Sciatic nerve (tissue), 2 donors: Measurements from ENCODE around the gene TPRA1. TPM values are rescaled to one million over a fixed set of nuclear protein-coding genes. Genes with fewer than 3 reads are reported as not detected.
A peak's percentile ranks its signal among the peaks of the same experiment; 100 is the strongest.

Experiments used
- ATAC-seq: fragments of 200-7000 bp; cut with Tn5 transposase; one replicate; pipeline ENCODE4 v1.9.1; 2020; ENCODE audit warnings: mild to moderate bottlenecking, moderate library complexity
- DNase-seq: peaks from one replicate; pipeline ENCODE4 v3.0.0-alpha.2; 2020; ENCODE audit warnings: low spot score
- intact Hi-C: fragments of 100-400 bp; cut with DNase I; formaldehyde crosslinking; loops from one replicate; pipeline ENCODE4 v1.14.2; 2022
- total RNA-seq: library from RNA; stranded (reverse); fragmentation: NEBNext Ultra II Directional; extraction: Animal tissue kit (Norgen Biotek cat#: 25700); gene quantifications from one replicate; pipeline ENCODE4 v1.2.1, GENCODE V29; 2021
- donor health status: DM: no; HTN: no; CAD: no.
- donor health status: DM: no; HTN: no; CAD: no.

The TPRA1 gene
- total RNA-seq, 1 donor from 2014 or later = 31.3 TPM

DNA sequence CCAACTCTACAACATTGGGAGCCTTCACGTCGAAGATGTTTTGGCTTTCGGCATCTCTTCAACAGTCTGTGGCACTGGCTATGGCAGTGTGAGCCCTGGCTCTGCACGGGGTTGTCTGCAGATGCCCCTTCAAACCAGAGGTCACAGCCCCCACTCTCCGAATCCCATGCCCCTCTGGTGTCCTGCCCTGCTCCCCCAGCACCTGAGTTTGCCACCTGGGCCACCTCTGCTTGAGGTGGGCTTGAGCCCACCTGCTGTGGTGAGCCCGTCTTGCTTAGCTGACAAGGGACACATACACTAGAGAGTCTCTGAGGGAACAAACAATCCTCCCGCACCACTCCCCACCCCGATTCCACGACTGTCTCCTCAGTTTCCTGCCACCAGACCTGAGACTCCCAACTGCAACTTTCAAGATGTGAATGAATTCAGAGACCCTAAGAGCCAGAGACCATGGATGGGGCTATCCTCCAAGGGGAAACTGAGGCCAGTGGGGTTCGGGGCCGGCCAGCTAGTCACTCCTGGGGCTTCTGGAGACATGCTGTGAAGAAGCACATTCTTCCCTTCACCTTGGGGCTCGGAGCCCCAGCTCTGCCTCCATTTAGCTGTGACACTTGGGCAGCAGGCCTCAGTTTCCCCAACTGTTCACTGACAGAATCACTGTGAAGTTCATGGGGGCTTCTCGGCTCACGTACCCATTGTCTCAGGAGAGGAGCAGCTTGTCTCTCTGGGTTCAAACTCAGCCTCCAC lies 44.6 kb downstream of the TPRA1 start:
- ATAC-seq (no peak), DNase-seq (no peak)
- intact Hi-C loops = loop anchor here (10.0 kb wide), 1 partner anchor 861 kb away; no protein-coding TSS in a partner anchor

- ATAC-seq (no peak), DNase-seq (no peak)
- intact Hi-C loops = loop anchor here (10.0 kb wide), 1 partner anchor 860 kb away; no protein-coding TSS in a partner anchor
Observed at GRCh38 chr3:127545216-127545615, 45.3 kb downstream of the TPRA1 start.

GRCh38 chr3:127544803-127545201 lies 45.7 kb downstream of the TPRA1 start:
- ATAC-seq (no peak), DNase-seq (no peak)
- intact Hi-C loops = loop anchor here (10.0 kb wide), 1 partner anchor 860 kb away; no protein-coding TSS in a partner anchor

DNA sequence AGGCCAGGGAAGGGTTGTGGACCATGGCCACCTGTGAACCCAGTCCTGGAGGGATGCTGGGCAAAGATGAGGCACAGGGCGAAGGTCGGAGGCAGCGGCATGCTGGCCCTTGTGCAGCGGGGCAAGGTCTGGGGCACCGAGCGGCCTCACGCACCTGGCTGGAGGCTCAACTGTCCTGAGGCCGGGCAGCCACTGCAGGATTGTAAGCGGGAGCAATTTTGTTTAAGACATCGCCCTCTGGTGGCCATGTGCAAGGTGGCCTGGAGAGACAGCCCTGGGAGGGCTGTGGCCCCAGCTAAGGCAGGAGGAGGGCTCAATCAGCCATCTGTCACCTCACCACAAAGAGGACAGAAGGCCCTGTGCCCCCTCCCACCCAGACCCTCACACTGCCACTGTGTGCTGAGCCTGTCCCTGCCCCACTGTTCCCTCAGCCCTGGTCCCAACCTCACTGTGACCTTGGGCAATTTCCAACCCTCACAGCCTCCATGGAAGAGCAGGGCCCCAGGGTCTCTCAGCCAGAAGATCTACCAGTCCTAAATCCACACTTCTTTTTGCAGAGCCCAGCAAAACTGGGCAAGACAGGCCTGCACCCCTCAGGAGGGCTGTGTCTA lies 46.2 kb downstream of the TPRA1 start:
- DNase-seq = peak; percentile 88
- intact Hi-C loops = loop anchor here (10.0 kb wide), 1 partner anchor 859 kb away; no protein-coding TSS in a partner anchor
- peak; percentile 56 for ATAC-seq

DNA sequence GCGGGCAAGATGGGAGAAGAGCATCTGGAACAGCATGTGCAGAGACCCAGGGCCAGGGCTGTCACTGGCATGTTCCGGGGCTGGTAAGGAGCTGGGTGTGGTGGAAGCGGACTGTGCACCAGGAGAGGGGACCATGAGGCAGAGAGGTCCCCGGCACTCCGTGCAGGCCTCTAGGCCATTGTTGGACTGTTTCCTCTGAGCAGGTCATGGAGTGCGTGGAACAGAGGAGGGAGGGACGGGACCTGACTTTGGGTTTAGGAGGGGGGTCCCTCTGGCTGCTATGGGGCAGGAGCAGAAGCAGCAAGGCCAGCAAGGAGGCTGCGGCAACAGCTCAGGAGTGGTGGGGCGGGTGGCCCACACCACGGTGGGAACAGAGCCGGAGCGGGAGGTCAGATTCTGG lies 47.1 kb downstream of the TPRA1 start:
- no peak for DNase-seq

DNA sequence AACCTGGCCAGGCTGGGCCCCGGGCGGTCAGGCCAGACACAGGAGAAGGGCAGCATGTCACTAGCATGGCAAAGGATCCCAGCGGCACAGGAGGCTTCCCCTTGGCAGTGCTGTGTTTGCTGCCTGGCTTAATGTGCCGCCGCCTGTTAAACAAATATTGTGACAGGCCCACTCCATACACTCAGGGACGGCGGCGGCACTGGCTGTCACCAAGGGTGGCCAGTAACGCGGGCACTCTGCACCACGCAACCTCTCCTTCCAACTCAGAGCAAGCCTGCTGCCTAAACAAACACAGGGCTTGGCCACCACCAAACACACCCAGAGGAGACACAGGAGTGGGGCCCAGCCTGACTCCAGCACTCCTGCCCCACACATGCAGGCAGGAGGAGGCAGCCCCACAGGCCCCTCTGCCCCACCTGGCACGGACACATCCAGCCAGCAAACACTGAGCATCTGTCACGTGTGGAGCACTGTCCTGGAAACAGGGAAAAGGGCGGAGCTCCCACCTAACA lies 48.0 kb downstream of the TPRA1 start:
- intact Hi-C loops = loop anchor here (10.0 kb wide), 1 partner anchor 858 kb away; no protein-coding TSS in a partner anchor

More for the DNA sequence above, 47.1 kb downstream of the TPRA1 start:
- intact Hi-C loops = loop anchor here (10.0 kb wide), 1 partner anchor 859 kb away; no protein-coding TSS in a partner anchor
- no peak for ATAC-seq

GRCh38 chr3:127541320-127541719 lies 49.2 kb downstream of the TPRA1 start:
- no peak for DNase-seq
- no peak for ATAC-seq
- intact Hi-C loops = loop anchor here (10.0 kb wide), 1 partner anchor 857 kb away; no protein-coding TSS in a partner anchor

More for the DNA sequence above, 48.0 kb downstream of the TPRA1 start:
- ATAC-seq (no peak), DNase-seq (no peak)

GRCh38 chr3:127539366-127540060 lies 51.0 kb downstream of the TPRA1 start:
- DNase-seq (no peak), ATAC-seq (no peak)
- intact Hi-C loops = loop anchor here (10.0 kb wide), 1 partner anchor 855 kb away; no protein-coding TSS in a partner anchor

- intact Hi-C loops = no loop called here
- ATAC-seq = no peak
- DNase-seq = no peak
Observed at GRCh38 chr3:127538569-127538968, 52.0 kb downstream of the TPRA1 start.

DNA sequence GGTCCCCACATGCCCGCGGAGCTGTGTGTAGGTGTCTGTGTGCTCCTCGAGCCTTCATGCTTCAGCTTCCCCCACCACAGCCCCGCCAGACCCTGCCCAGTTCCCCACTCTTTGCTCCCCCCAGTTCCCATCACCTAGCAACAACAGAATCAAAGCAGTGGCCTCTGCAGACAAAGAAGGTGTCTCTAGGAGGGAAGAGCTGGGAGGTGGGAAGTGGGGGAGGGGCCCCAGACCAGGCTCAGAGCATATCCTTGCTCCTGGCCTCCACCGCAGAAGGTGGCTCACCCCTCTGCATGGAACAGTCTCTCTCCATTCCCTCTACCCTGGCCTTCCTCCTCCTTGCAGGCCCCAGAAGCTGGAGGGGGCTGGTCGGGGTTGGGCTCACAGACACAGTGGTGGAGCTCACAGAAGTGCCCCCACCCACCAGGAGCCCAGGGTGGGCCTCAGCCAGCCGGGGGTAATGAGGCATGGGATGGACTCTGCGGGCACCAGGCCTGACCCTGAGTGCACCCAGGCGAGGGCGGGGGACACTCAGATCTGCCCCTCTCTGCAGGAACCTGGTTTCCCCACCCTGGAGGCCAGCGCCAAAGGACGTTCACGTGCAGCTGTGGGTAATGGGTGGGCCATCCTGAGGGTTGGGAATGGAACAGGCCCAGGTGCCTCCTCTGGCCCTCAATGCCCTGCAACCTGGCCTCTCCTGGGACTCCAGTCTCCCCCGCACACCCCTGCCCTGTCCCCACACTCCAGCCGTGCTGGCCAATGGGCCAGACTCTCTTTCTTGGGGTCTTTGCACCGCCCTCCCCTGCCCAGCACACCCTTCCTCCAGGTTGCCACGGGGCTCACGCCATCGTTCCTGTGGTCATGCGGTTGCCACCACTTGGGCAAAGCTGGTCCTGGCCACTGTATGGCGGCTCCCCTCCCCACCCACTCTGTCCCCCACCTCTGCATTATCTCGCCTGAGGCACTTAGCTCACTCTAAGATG lies 53.4 kb downstream of the TPRA1 start:
- no peak for DNase-seq
- intact Hi-C loops = no loop called here
- ATAC-seq = peak; percentile 10

DNA sequence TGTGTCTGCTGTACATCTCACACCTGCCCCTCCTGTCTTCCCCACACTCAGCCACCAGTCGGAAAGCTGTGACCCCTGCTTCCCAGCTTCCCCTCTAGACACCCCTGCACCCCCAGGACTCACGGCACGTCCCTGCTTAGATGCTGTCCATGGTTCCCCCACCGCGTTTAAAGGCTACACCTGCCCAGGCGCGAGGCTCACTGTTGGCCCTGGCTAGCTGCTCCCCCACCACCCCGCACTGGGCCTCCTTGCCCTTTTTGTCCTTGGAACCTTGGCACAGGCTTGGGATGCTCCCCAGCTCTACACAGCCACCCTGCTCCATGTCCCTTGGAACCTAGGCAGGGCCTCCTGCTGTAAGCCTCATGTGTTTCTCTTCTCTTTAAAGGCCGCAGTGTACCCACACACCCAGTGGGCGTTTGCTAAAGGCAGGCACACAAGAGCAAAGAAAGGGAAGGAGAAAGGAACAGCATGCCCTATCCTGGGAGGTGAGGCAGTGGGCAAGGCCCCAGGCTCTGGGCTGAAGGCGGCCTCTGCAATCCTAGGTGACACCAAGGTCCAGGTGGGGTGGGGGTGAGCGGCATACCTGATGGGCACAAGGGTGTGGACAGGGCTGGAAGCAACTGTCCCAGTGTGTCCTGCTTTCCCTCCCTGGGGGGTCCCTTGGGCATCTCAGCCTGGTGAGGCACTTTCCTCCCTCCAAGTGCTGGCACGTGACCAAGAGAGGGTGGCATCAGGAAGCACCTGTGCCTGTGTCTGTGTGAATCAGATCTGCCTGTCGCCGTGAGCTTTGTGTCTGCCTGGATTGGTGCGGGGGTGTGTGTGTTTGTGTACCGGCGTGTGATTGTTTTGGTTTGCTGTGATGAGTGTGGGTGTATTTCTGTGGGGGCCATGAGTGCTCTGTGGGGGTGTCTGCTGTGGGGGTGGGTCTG lies 54.4 kb downstream of the TPRA1 start:
- ATAC-seq (peak; percentile 9), DNase-seq (no peak)
- intact Hi-C loops = no loop called here

DNA sequence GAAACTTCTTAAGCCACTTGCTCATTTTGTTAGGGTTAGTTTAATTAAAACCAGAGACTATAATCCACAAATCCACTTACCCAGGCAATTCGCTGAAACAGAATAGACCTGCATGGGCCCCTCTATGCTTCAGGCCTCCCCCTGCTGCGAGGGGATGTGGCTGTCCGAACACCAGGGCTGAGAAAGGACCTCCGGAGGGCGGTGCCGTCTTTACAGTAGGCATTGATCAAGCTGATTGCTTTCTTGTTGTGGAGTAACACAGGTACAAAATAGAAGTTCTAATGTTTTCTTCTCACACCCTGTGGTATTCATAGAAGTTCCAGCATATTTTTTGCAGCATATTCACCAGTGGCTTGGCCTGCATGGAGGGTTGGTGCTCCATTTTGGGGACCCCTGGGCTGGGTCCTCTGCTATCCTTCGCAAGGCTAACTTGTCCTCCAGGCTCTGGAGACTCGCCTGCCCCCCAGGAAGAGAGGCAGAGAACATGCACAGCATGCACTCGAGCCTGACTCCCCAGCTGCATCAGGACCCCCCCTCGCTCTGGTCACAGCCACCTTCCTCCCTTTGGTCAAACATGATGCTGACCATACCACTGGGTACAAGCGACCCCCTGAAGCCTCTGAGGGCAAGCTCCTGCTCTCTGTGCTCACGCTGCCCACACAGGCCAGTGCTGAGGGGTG lies 55.3 kb downstream of the TPRA1 start:
- DNase-seq (no peak), ATAC-seq (no peak)
- intact Hi-C loops = no loop called here

- ATAC-seq (no peak), DNase-seq (no peak)
- intact Hi-C loops = no loop called here
Observed at GRCh38 chr3:127534564-127534963, 56.0 kb downstream of the TPRA1 start.

GRCh38 chr3:127534161-127534451 lies 56.4 kb downstream of the TPRA1 start:
- no peak for DNase-seq
- ATAC-seq = no peak
- intact Hi-C loops = no loop called here

- no peak for DNase-seq
Observed at GRCh38 chr3:127532561-127533203, 57.9 kb downstream of the TPRA1 start.

GRCh38 chr3:127531821-127532220 lies 58.7 kb downstream of the TPRA1 start:
- intact Hi-C loops = no loop called here
- DNase-seq (no peak), ATAC-seq (no peak)

More at GRCh38 chr3:127532561-127533203, 57.9 kb downstream of the TPRA1 start:
- no peak for ATAC-seq
- intact Hi-C loops = no loop called here
